M059J (cell line): Measurements from ENCODE around the gene EPPIN. TPM values are rescaled to one million over a fixed set of nuclear protein-coding genes. Genes with fewer than 3 reads are reported as not detected.
A peak's percentile ranks its signal among the peaks of the same experiment; 100 is the strongest.
"Not testable (repeated sequence)": the region's sequence is repeated elsewhere in the genome, so short reads cannot be mapped to it uniquely, and the experiment has no call there.

ENCODE experiments used
- DNase-seq: peaks from one replicate; pipeline ENCODE4 v3.0.0-alpha.2; 2012; ENCODE audit warnings: low read depth
- total RNA-seq: library from RNA; depleted of rRNA; stranded (reverse); fragments of >200 nt; shearing (Covaris generic); gene quantifications from 2 replicates; pipeline ENCODE4 v1.2.3, GENCODE V29; 2014; rRNA removed

EPPIN gene
- not detected in 2 replicates for total RNA-seq

GRCh38 chr20:45547206-45547770 is at the start of gene EPPIN:
TSS of gene EPPIN (minus strand) at chr20:45547401. CDS start at chr20:45547357, 44 bp downstream.
- DNase-seq, result no peak

- no peak for DNase-seq
Observed at GRCh38 chr20:45595235-45595634, 48.0 kb upstream of the EPPIN start.

DNA sequence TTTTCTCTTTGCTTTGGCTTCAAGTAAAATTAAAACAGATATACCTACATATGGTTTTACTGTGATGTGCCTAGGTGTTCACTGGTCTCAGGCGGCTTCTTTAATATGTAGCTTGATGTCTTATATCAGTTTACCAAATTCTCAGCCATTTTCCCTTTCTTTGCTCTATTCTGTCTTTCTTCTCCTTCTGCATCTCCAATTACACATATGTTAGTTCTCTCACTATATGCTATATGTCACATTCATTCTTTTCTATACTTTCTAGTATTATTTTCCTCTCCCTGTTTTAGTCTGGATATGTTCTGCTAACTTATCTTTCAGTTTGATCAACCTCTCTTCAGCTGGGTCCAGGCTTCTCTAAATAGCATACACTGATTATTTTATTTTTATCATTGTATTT is 46.3 kb upstream of the EPPIN start:
- DNase-seq, result no peak

GRCh38 chr20:45592574-45593189 is 45.5 kb upstream of the EPPIN start:
- DNase-seq, result peak; percentile 73

DNA sequence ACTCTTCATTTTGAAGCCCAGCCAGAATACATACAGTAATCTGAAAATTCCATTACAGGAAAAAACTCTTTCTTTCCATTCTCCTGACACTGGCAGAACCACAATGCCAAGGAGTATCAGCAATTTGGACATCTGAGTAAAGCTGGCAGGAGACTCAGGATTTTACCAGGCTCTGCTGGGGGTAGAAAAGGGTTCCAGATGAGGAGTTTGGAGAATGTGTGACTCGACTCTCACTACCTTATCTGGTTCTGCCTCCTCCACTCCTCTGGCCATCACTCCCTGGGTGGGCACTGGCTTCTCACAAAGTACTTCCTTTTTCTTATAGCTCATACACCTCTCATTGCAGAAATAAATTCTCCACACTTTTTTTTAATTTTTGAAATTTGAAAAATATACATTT is 42.5 kb upstream of the EPPIN start:
- DNase-seq, result no peak

- DNase-seq, result peak; percentile 21
Observed at GRCh38 chr20:45588800-45589199, 41.6 kb upstream of the EPPIN start.

- DNase-seq, result not testable (repeated sequence)
Observed at GRCh38 chr20:45585986-45586385, 38.8 kb upstream of the EPPIN start.

DNA sequence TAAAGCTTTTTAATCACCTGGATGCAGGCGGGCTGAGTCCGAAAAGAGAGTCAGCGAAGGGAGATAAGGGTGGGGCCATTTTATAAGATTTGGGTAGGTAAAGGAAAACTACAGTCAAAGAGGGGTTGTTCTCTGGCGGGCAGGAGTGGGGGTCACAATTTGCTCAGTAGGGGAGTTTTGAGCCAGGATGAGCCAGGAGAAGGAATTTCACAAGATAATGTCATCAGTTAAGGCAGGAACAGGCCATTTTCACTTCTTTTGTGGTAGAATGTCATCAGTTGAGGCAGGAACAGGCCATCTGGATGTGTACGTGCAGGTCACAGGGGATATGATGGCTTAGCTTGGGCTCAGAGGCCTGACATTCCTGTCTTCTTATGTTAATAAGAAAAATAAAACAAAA is 37.1 kb upstream of the EPPIN start:
- DNase-seq, result not testable (repeated sequence)

DNA sequence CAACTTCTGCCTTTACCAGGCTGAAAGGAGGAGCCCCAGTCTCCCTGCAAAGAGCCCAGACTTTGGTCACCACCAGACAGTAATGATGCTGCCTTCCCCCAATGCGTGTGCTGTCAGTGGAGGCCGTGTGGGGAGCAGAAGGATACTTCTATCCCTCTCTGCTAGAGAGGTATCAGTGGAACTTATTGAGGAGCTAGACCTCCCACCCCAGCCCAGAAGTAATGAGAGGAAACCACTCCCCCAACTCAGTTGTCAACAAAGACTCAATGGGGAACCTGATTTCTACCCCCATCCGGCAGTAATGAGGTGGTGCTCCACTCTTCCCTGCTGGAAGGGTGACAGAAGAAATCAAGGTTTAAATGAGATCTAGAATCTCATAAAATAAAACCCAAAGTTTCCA is 36.3 kb upstream of the EPPIN start:
- no peak for DNase-seq

GRCh38 chr20:45581702-45582101 is 34.5 kb upstream of the EPPIN start:
- DNase-seq, result no peak

DNA sequence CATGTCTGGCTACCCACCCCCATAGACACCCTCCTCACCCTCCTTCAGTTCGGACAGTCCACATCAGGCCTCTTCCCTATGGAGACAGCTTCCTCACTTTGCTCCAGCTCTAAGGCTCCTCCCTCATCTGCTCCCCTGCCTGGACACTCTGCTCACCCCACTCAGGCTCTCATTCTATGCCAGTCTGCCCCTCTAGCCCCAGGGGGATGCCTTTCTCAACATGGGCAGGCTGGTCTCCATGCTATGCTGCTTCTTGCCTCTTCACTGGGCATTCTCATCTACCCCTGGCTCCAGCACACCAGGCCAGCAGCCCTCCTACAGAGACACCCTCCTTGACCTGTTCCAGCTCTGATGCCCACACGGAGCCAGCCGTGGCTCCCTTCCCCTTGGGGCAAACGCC is 32.0 kb upstream of the EPPIN start, which contains the start of gene WFDC8:
Gene WFDC8 (minus strand): TSS at position 101 of the 400 bp plus-strand sequence. CDS start 37 bp downstream, at position 64.
- no peak for DNase-seq

DNA sequence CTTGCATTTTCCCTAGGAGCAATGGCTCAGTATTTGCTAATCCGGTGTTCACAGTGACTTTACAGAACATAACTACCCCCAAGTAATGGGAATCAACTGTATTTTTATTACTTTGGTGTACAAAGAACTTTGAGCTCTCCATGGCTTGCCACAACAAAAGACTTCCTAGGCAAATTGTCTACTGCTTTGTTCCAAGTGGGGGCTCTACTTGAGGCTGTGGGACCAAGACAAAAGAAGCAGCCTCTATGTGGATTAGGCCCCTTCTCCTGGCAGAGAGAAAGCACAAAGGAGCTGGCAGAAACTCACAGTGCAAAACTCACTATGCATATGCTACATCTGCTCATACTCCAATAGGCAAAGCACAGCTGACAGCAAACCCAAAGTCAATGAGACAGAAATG is 31.0 kb upstream of the EPPIN start:
- DNase-seq, result no peak

- no peak for DNase-seq
Observed at GRCh38 chr20:45576995-45577394, 29.8 kb upstream of the EPPIN start.

DNA sequence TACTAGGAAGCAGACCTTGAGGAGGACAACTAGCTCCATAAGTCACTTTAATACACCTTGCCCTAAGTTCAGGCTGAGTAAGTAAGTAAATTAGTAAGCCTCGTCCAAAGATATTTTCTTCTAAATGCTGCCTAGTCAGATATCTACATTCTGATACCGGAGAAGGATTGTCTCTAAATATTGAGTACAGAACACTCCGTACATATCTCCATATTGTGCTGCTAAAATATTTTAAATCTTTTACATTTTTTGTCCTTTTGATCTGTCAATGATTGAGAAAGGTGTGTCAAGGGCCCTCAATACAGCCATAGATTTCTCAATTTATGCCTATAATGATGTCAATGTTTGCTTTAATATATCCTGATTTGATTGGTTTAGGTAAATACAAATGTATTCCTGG is 28.7 kb upstream of the EPPIN start:
- DNase-seq, result no peak

- DNase-seq, result not testable (repeated sequence)
Observed at GRCh38 chr20:45569650-45570049, 22.4 kb upstream of the EPPIN start.

GRCh38 chr20:45564760-45565276 is 17.6 kb upstream of the EPPIN start:
- no peak for DNase-seq

DNA sequence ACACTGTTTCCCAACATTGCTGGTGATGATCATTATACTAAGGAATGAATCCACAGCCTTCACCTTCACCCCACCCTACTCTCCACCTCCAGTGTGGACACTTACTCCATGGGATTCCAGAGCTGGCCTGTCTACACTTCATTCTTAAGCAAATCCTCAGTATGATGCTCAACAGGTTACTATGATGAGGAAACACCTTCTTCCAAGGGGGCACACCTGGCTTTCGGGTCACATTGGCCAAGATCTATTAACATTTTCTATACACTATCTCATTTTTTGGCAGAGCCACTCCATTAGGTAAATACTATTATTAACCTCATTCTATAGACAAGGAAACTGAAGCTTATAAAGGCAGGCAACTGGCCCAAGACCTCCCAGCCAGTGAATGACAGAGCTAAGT is 8.0 kb upstream of the EPPIN start:
- no peak for DNase-seq

DNA sequence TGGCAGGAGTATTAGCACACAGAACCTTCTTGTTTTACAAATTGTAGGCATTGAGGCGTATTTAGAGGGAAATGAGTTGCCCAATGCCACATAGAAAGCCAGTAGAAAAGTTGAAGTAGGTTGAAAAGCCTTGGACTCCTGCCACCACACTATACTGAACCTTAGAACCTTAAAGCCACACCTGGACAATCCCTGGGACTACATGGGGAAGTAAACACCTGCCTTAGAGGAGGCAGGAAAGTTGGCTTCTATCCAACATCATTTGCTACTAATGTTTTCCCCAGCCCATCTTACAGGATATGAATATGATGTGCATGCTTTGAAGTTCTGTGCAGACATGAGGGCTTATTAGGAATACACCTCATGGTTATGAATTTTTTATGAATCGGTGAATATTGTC is 5.3 kb upstream of the EPPIN start:
- DNase-seq, result no peak

DNA sequence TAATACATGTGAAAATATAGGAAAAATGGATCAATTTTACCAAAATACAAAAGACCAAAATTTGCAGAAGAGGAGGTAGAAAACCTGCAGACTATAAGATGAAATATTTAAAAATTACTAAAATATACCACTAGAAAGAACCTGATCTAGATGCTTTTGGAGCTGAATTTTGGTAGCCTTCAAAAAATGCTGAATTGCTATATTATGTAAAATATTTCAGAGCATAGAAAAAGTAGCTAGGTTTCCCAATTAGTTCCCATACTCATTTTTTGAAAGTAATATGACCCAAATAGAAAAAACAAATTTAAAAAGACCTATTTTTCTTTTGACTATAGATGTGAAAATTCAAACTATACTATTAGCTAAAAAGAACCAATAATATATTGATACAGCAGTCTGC is 3.6 kb upstream of the EPPIN start:
- DNase-seq, result no peak

DNA sequence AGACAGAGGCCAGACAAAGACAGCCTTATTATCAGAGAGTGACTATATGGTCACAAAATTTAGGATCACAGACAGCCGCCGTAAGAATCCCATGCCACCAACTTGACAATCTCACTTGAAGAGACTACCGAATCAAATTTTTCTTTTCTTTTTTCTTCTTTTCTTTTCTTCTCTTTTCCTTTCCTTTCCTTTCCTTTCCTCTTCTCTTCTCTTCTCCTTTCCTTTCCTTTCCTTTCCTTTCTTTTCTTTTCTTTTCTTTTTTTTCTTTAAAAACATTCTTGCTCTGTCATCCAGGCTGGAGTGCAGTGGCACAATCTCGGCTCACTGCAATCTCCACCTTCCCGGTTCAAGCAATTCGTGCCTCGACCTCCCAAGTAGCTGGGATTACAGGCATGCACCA is 1.2 kb upstream of the EPPIN start:
- no peak for DNase-seq

GRCh38 chr20:45545754-45546453 is 1.3 kb downstream of the EPPIN start:
- peak; percentile 34 for DNase-seq

DNA sequence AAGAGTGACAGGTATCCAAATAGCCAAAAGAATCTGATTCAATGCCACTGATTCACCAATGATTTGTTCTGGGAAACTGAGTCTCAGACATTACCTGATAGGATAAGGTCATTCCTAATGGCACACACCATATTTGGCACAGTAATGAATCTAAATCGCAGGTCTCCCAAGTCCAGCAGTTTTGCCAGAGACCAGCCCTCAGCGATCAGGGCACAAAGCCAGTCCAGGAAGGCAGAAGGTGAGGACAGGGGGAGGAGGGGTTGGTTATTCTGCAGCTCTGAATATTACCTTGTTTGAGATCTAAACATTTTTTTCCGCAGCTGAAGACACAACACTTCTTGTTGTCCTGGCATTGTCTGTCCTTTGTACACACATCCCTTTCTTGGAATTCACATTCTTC is 1.9 kb downstream of the EPPIN start:
- DNase-seq, result no peak

- DNase-seq, result no peak
Observed at GRCh38 chr20:45539382-45539781, 7.8 kb downstream of the EPPIN start, which contains the start of gene WFDC6. TSS of gene WFDC6 (minus strand) at chr20:45539482. CDS start at chr20:45539407, 75 bp downstream.
